ENCODE results near the gene IKZF4.

- no peak for TF ChIP-seq CTCF (IDR thresholded peaks at IDR 0.05 in 2 of 3, conservative IDR thresholded peaks at IDR 0.05 in 1 of 3; ENCODE audit: control insufficient read depth in 2 of 3, extremely low read depth in 1 of 3, insufficient read depth in 1 of 3, low read depth in 3 of 3, low read length in 3 of 3)
- no peak for TF ChIP-seq MAX (IDR thresholded peaks at IDR 0.05; ENCODE audit: low read depth, low read length)
- no peak for TF ChIP-seq TBL1XR1 (IDR thresholded peaks at IDR 0.05; ENCODE audit: low read depth, low read length)
- no peak for TF ChIP-seq BRCA1 (IDR thresholded peaks at IDR 0.05; ENCODE audit: low read depth, low read length)
- TF ChIP-seq ZNF24 (IDR thresholded peaks at IDR 0.05) = no peak
- TF ChIP-seq MEF2B (IDR thresholded peaks at IDR 0.05; ENCODE audit: partially characterized antibody, poor library complexity, severe bottlenecking) = no peak
- no peak for TF ChIP-seq CBFB (IDR thresholded peaks at IDR 0.05; ENCODE audit: low read depth)
- TF ChIP-seq SREBF2 (IDR thresholded peaks at IDR 0.05; ENCODE audit: low read length) = no peak
- no peak for TF ChIP-seq EZH2 (IDR thresholded peaks at IDR 0.05; ENCODE audit: borderline replicate concordance, control insufficient read depth, low read depth, low read length)
Measured at GRCh38 chr12:56018356-56018755, 2.5 kb upstream of the IKZF4 start.

Measured in GM12878 (cell line).